ENCODE results near the gene SERAC1. TPM values are rescaled to one million over a fixed set of nuclear protein-coding genes. Genes with fewer than 3 reads are reported as not detected.
"Not testable (repeated sequence)": the region's sequence is repeated elsewhere in the genome, so short reads cannot be mapped to it uniquely, and the experiment has no call there.

SERAC1 gene
- total and polyA plus RNA-seq, 4 donors: 2.0 to 4.4 (median 2.3) TPM

- TF ChIP-seq ZBTB33 (IDR thresholded peaks at IDR 0.05) (no peak), HNF4A (conservative IDR thresholded peaks at IDR 0.05) (peak in 1 of 2 donors; percentile 5), JUND (IDR thresholded peaks at IDR 0.05) (no peak)
Observed at GRCh38 chr6:158213925-158214674, 46.0 kb upstream of the SERAC1 start (continued).

- 89% methylated on average over 3 of the region's 3 CpGs for WGBS
- no peak for TF ChIP-seq EGR1 (IDR thresholded peaks at IDR 0.05; ENCODE audit: low read depth in 2 of 2)
- no peak for TF ChIP-seq NR2F2 (IDR thresholded peaks at IDR 0.05)
- TF ChIP-seq GABPA (IDR thresholded peaks at IDR 0.05 in 1 of 2, conservative IDR thresholded peaks at IDR 0.05 in 1 of 2): no peak
- TF ChIP-seq HNF4A (conservative IDR thresholded peaks at IDR 0.05): no peak
- no peak for TF ChIP-seq JUND (IDR thresholded peaks at IDR 0.05)
- TF ChIP-seq TAF1 (conservative IDR thresholded peaks at IDR 0.05): no peak
- TF ChIP-seq RAD21 (IDR thresholded peaks at IDR 0.05): no peak
- TF ChIP-seq REST (IDR thresholded peaks at IDR 0.05): no peak
- TF ChIP-seq FOXA1 (IDR thresholded peaks at IDR 0.05): no peak
- no peak for TF ChIP-seq MAX (IDR thresholded peaks at IDR 0.05)
- TF ChIP-seq ATF3 (IDR thresholded peaks at IDR 0.05): no peak
- no peak for TF ChIP-seq FOXA2 (IDR thresholded peaks at IDR 0.05)
- TF ChIP-seq SP1 (IDR thresholded peaks at IDR 0.05): no peak
- TF ChIP-seq CTCF (IDR thresholded peaks at IDR 0.05; ENCODE audit: low read depth, low read length, missing input control): no peak
- TF ChIP-seq RXRA (IDR thresholded peaks at IDR 0.05): no peak
- no peak for TF ChIP-seq ZBTB33 (IDR thresholded peaks at IDR 0.05)
Observed at GRCh38 chr6:158211273-158212055, 43.4 kb upstream of the SERAC1 start.

GRCh38 chr6:158209582-158210333, 41.7 kb upstream of the SERAC1 start:
- not testable (repeated sequence) for H3K4me1 ChIP-seq (ENCODE audit: control insufficient read depth in 4 of 4, insufficient read depth in 4 of 4, low read length in 3 of 4); H3K4me3 ChIP-seq (ENCODE audit: low read depth in 1 of 3, low read length in 3 of 3); H3K27me3 ChIP-seq (ENCODE audit: control insufficient read depth in 4 of 4, insufficient read depth in 4 of 4, low read length in 3 of 4); H3K36me3 ChIP-seq (ENCODE audit: control insufficient read depth in 4 of 4, insufficient read depth in 3 of 4, low read depth in 1 of 4, low read length in 3 of 4); DNase-seq (ENCODE audit: low spot score); H3K9me3 ChIP-seq (ENCODE audit: control insufficient read depth in 4 of 4, low read length in 3 of 4); H3K9ac ChIP-seq (ENCODE audit: low read depth in 1 of 2, low read length in 2 of 2); H3K27ac ChIP-seq (ENCODE audit: low read depth in 1 of 2, low read length in 2 of 2)
- 94% methylated on average over 52 of the region's 52 CpGs for WGBS

More at GRCh38 chr6:158211273-158212055, 43.4 kb upstream of the SERAC1 start:
- H3K36me3 ChIP-seq (ENCODE audit: control insufficient read depth in 4 of 4, insufficient read depth in 3 of 4, low read depth in 1 of 4, low read length in 3 of 4): no peaks in the 10 kb centered on the region
- H3K27me3 ChIP-seq (ENCODE audit: control insufficient read depth in 4 of 4, insufficient read depth in 4 of 4, low read length in 3 of 4): no peaks in the 10 kb centered on the region
- no peaks in the 10 kb centered on the region for H3K4me1 ChIP-seq (ENCODE audit: control insufficient read depth in 4 of 4, insufficient read depth in 4 of 4, low read length in 3 of 4)
- no peak overlapping the region for H3K4me3 ChIP-seq (ENCODE audit: low read depth in 1 of 3, low read length in 3 of 3)
- DNase-seq (ENCODE audit: low spot score): no peak
- no peak overlapping the region for H3K27ac ChIP-seq (ENCODE audit: low read depth in 1 of 2, low read length in 2 of 2)
- H3K9me3 ChIP-seq (ENCODE audit: control insufficient read depth in 4 of 4, low read length in 3 of 4): no peaks in the 10 kb centered on the region
- no peak overlapping the region for H3K9ac ChIP-seq (ENCODE audit: low read depth in 1 of 2, low read length in 2 of 2)
